Endothelial cell of umbilical vein (primary cell): Measurements from ENCODE around the gene GRHPR. TPM values are rescaled to one million over a fixed set of nuclear protein-coding genes. Genes with fewer than 3 reads are reported as not detected.

Experiments used
- BruUV-seq: library from RNA; stranded (reverse); fragments of 400-500 nt; replicated peaks from 2 replicates; lab custom pipeline; 2021; lab: Mats Ljungman, UMichigan
- CTCF ChIA-PET: fragments of 300-600, 350-600 bp; sonication (Branson Sonifier 250); formaldehyde crosslinking; loops from one replicate; lab custom pipeline; 2021; ENCODE audit warnings: antibody characterized with exemption, inconsistent platforms; lab: Charles Lee
- POLR2A ChIA-PET: fragments of 300-600, 350-600 bp; sonication (Branson Sonifier 250); formaldehyde crosslinking; loops from one replicate; lab custom pipeline; 2021; ENCODE audit warnings: antibody characterized with exemption, inconsistent platforms; lab: Charles Lee
- DNase-seq: peaks from one replicate; pipeline ENCODE4 v3.0.0-alpha.2; 2011; ENCODE audit warnings: low read depth, low spot score
- FAIRE-seq: peaks from 2 replicates; lab custom pipeline; 2011; peaks lifted over from hg19 to GRCh38; lab: Jason Lieb, UNC
- H2AFZ ChIP-seq: 2 replicates; pipeline ENCODE4 v1.6.0; 2012; ENCODE audit warnings: low read depth, low read length, control low read depth, inconsistent platforms
- H3K27ac ChIP-seq: 2 replicates; pipeline ENCODE4 v1.5.1; 2011; ENCODE audit warnings: low read depth, mild to moderate bottlenecking, control low read depth, low read length, moderate library complexity; ENCODE audit not compliant: insufficient read depth
- H3K27me3 ChIP-seq, 2 experiments: 2 replicates each; pipeline versions ENCODE4 v1.6.0 to v1.6.1; 2011; ENCODE audit warnings: low read length in 2 of 2, mixed read lengths in 1 of 2; ENCODE audit not compliant: control insufficient read depth in 2 of 2, insufficient read depth in 2 of 2
- H3K36me3 ChIP-seq, 2 experiments: 2 replicates in 1 of 2; 3 replicates in 1 of 2; pipeline ENCODE4 v1.5.1; 2011; ENCODE audit warnings: low read length in 2 of 2, mild to moderate bottlenecking in 1 of 2, moderate library complexity in 1 of 2; ENCODE audit not compliant: control insufficient read depth in 2 of 2, insufficient read depth in 2 of 2; ENCODE audit errors: extremely low read depth in 1 of 2
- H3K4me1 ChIP-seq: 3 replicates; pipeline ENCODE4 v1.5.1; 2011; ENCODE audit warnings: mild to moderate bottlenecking, low read length; ENCODE audit not compliant: control insufficient read depth, insufficient read depth; ENCODE audit errors: extremely low read depth
- H3K4me2 ChIP-seq: 2 replicates; pipeline ENCODE4 v1.6.1; 2011; ENCODE audit warnings: low read length, control low read depth, mixed read lengths; ENCODE audit not compliant: insufficient read depth
- H3K4me3 ChIP-seq, 3 experiments: fragments of 200-600 bp in 1 of 3; sonication (generic), shearing (Covaris generic) in 1 of 3; replicated peaks in 1 of 3; 2 replicates each; pipeline ENCODE4 v1.5.1; 2011 to 2016; ENCODE audit warnings: control low read depth in 3 of 3, low read length in 3 of 3, mild to moderate bottlenecking in 2 of 3, inconsistent platforms in 1 of 3, low read depth in 1 of 3, moderate library complexity in 1 of 3; ENCODE audit not compliant: insufficient read depth in 1 of 3
- H3K79me2 ChIP-seq: 2 replicates; pipeline ENCODE4 v1.6.0; 2012; ENCODE audit warnings: low read length, inconsistent platforms; ENCODE audit not compliant: control insufficient read depth, insufficient read depth
- H3K9ac ChIP-seq: replicated peaks from 2 replicates; pipeline ENCODE3; 2011; ENCODE audit warnings: low read length, control low read depth; ENCODE audit not compliant: insufficient read depth; ENCODE audit errors: extremely low read depth
- H3K9me1 ChIP-seq: replicated peaks from 3 replicates; pipeline ENCODE4 v1.6.0; 2011; ENCODE audit warnings: mild to moderate bottlenecking, low read length; ENCODE audit not compliant: control insufficient read depth, insufficient read depth; ENCODE audit errors: extremely low read depth
- H3K9me3 ChIP-seq: replicated peaks from 2 replicates; pipeline ENCODE4 v1.5.1; 2012; ENCODE audit warnings: low read length, inconsistent platforms; ENCODE audit not compliant: control insufficient read depth, insufficient read depth
- H4K20me1 ChIP-seq: replicated peaks from 2 replicates; pipeline ENCODE3; 2011; ENCODE audit warnings: mild to moderate bottlenecking, low read length; ENCODE audit not compliant: control insufficient read depth, insufficient read depth; ENCODE audit errors: extremely low read depth
- CTCF ChIP-seq, 2 donors: IDR thresholded peaks; 1 replicate in 1 of 2; 2 replicates in 1 of 2; pipeline ENCODE4 v1.5.1; 2011; ENCODE audit warnings: low read length in 2 of 2, mild to moderate bottlenecking in 2 of 2, moderate library complexity in 2 of 2, control low read depth in 1 of 2, inconsistent platforms in 1 of 2, low read depth in 1 of 2; ENCODE audit not compliant: insufficient read depth in 1 of 2; ENCODE audit errors: extremely low read depth in 1 of 2
- EZH2 ChIP-seq: IDR thresholded peaks from 2 replicates; pipeline ENCODE4 v1.6.1; 2012; ENCODE audit warnings: borderline replicate concordance, low read depth, mild to moderate bottlenecking, moderate library complexity, low read length, inconsistent platforms; ENCODE audit not compliant: severe bottlenecking
- FOS ChIP-seq: IDR thresholded peaks from 2 replicates; pipeline ENCODE4 v1.6.1; 2011; ENCODE audit warnings: mild to moderate bottlenecking, low read length, moderate library complexity, borderline replicate concordance; ENCODE audit not compliant: insufficient read depth
- MAX ChIP-seq: IDR thresholded peaks from 2 replicates; pipeline ENCODE4 v1.6.1; 2011; ENCODE audit not compliant: insufficient read depth, insufficient read length
- POLR2AphosphoS5 ChIP-seq: IDR thresholded peaks from 2 replicates; pipeline ENCODE4 v1.6.1; 2012; ENCODE audit warnings: low read depth, mild to moderate bottlenecking, control low read depth, low read length, moderate library complexity; ENCODE audit not compliant: insufficient read depth
- dilution Hi-C: fragments of 300-500 bp; cut with MboI; formaldehyde crosslinking; loops from one replicate; pipeline ENCODE4 v1.15.0; 2019; ENCODE audit warnings: low sequenced_read_pairs; ENCODE audit not compliant: extremely low pct_ligation_motif_present
- intact Hi-C: fragments of 100-400 bp; cut with micrococcal nuclease; formaldehyde crosslinking; loops from one replicate; pipeline ENCODE4 v1.10.0; 2022
- polyA plus RNA-seq, 4 experiments: library from polyadenylated mRNA; depleted of rRNA in 3 of 4; stranded (reverse) in 3 of 4; unstranded in 1 of 4; fragments of >200 nt; gene quantifications; 2 replicates each; pipeline versions ENCODE4 v1.2.1 to v1.2.3, GENCODE V29; 2011 to 2012; ENCODE audit warnings: missing spikeins in 1 of 4
- total RNA-seq: library from RNA; stranded (reverse); gene quantifications from 2 replicates; pipeline ENCODE4 v1.2.3, GENCODE V29; 2021

The GRHPR gene
- total and polyA plus RNA-seq, 2 donors (not counting 3 experiments of a cell fraction or from before 2014, with no cell fraction given) = 91.2 to 247 TPM

GRCh38 chr9:37398464-37399025, 24.0 kb upstream of the GRHPR start:
- no peak overlapping the region for H3K4me2 ChIP-seq
- no peak overlapping the region for H3K4me3 ChIP-seq
- no peaks in the 10 kb centered on the region for H3K36me3 ChIP-seq
- DNase-seq (no peak), FAIRE-seq (no peak)
- H3K27me3 ChIP-seq = peaks cover 2 to 4% of the 10 kb centered on the region in 2 experiments
- no peak for TF ChIP-seq POLR2AphosphoS5
- TF ChIP-seq EZH2 = no peak
- no peak for TF ChIP-seq CTCF (IDR thresholded peaks at IDR 0.05; ENCODE audit: extremely low read depth in 1 of 2, insufficient read depth in 1 of 2, low read depth in 1 of 2, low read length in 2 of 2)
- TF ChIP-seq FOS = no peak
- TF ChIP-seq MAX = no peak
- H2AFZ ChIP-seq = no peak overlapping the region
- no peaks in the 10 kb centered on the region for H4K20me1 ChIP-seq
- no peaks in the 10 kb centered on the region for H3K9me3 ChIP-seq
- H3K9ac ChIP-seq = no peak overlapping the region
- POLR2A ChIA-PET = no interaction called here
- BruUV-seq = no TSS peak
- no peak overlapping the region for H3K27ac ChIP-seq
- H3K4me1 ChIP-seq = no peaks in the 10 kb centered on the region
- intact Hi-C loops = no loop called here
- H3K9me1 ChIP-seq = no peaks in the 10 kb centered on the region
- H3K79me2 ChIP-seq = no peaks in the 10 kb centered on the region
- dilution Hi-C loops = no loop called here
- CTCF ChIA-PET = interaction anchor here (1.0 kb wide), 1 partner anchor 21 kb away, joined by 3 read pairs; no protein-coding TSS in a partner anchor
